IMR-90 (cell line): ENCODE results near the gene MSH3.

ENCODE experiments used
- BHLHE40 ChIP-seq: fragments of 150-350 bp; IDR thresholded peaks from 2 replicates; pipeline ENCODE4 v1.6.1; 2016; ENCODE audit warnings: mild to moderate bottlenecking, low read depth, low read length
- CEBPB ChIP-seq: IDR thresholded peaks from 2 replicates; pipeline ENCODE4 v1.6.1; 2012; ENCODE audit warnings: low read depth, low read length, improper control_type of control experiment
- CHD1 ChIP-seq: IDR thresholded peaks from 2 replicates; pipeline ENCODE4 v1.6.1; 2012; ENCODE audit warnings: low read depth, low read length, improper control_type of control experiment
- CTCF ChIP-seq: conservative IDR thresholded peaks from 2 replicates; pipeline ENCODE4 v1.5.1; 2012; ENCODE audit warnings: mild to moderate bottlenecking, low read depth, low read length, improper control_type of control experiment
- FOS ChIP-seq: fragments of 150-350 bp; IDR thresholded peaks from 2 replicates; pipeline ENCODE4 v1.6.1; 2016; ENCODE audit warnings: low read depth, low read length
- MAFK ChIP-seq: IDR thresholded peaks from 2 replicates; pipeline ENCODE4 v1.6.1; 2012; ENCODE audit warnings: low read depth, low read length, improper control_type of control experiment
- MAZ ChIP-seq: IDR thresholded peaks from 2 replicates; pipeline ENCODE4 v1.6.1; 2012; ENCODE audit warnings: low read depth, mild to moderate bottlenecking, low read length, improper control_type of control experiment, moderate library complexity, borderline replicate concordance
- MXI1 ChIP-seq: IDR thresholded peaks from 2 replicates; pipeline ENCODE4 v1.6.1; 2012; ENCODE audit warnings: low read depth, mild to moderate bottlenecking, low read length, moderate library complexity, borderline replicate concordance
- POLR2A ChIP-seq: IDR thresholded peaks from 2 replicates; pipeline ENCODE4 v1.6.1; 2012; ENCODE audit warnings: mild to moderate bottlenecking, low read depth, low read length
- RFX5 ChIP-seq: IDR thresholded peaks from 2 replicates; pipeline ENCODE4 v1.8.0; 2012; ENCODE audit warnings: low read depth, mild to moderate bottlenecking, low read length, moderate library complexity
- USF2 ChIP-seq: fragments of 150-350 bp; IDR thresholded peaks from 2 replicates; pipeline ENCODE4 v1.6.1; 2017; ENCODE audit warnings: mild to moderate bottlenecking, antibody characterized with exemption, low read length, low read depth

- TF ChIP-seq BHLHE40 (no peak), CHD1 (no peak), CTCF (no peak), RFX5 (no peak), USF2 (no peak), FOS (no peak), POLR2A (no peak), MAFK (no peak), MXI1 (no peak), CEBPB (no peak), MAZ (no peak)
Measured at GRCh38 chr5:80764786-80765185, 110.3 kb downstream of the MSH3 start.
